ENCODE measurements around the gene MYO18A. TPM values are rescaled to one million over a fixed set of nuclear protein-coding genes. Genes with fewer than 3 reads are reported as not detected.

MYO18A gene
- total RNA-seq, 4 donors from 2014 or later, result 112 to 191 (median 136) TPM

- no peaks in the 10 kb centered on the region for H3K27me3 ChIP-seq
- no peaks in the 10 kb centered on the region for H3K9me3 ChIP-seq
- intact Hi-C loops (cut with DNase I; ENCODE audit: low total_unique reads) (no loop called here), in situ Hi-C loops (cut with MboI; ENCODE audit: low pct_ligation_motif_present in 1 of 4, low pct_unique_long_range_greater_than_20kb in 1 of 4, low sequenced_read_pairs in 3 of 4) (no loop called here)
- 83 to 86% methylated on average over 1 to 3 of the region's 3 CpGs for WGBS, 2 donors (ENCODE audit: low coverage in 1 of 2)
- no peak for DNase-seq
- H3K4me3 ChIP-seq, result no peak overlapping the region
- TF ChIP-seq POLR2AphosphoS5 (IDR thresholded peaks at IDR 0.05), result no peak
- TF ChIP-seq POLR2A (IDR thresholded peaks at IDR 0.05), result no peak
- TF ChIP-seq CTCF (IDR thresholded peaks at IDR 0.05), result no peak
- TF ChIP-seq EP300 (IDR thresholded peaks at IDR 0.05; ENCODE audit: low read depth), result no peak
- peaks cover 10 to 43% (median 16%) of the 10 kb centered on the region in 4 donors for H3K4me1 ChIP-seq
- H3K36me3 ChIP-seq, result peaks cover 0 to 12% (median 0%) of the 10 kb centered on the region in 4 donors
- H3K27ac ChIP-seq, result no peak overlapping the region
These were observed 16.6 kb downstream of the MYO18A start for GRCh38 chr17:29163563-29163962.

- Histone ChIP-seq H3K4me3 (no peak overlapping the region), H3K27ac (no peak overlapping the region), H3K36me3 (peaks cover 0 to 12% (median 0%) of the 10 kb centered on the region in 4 donors), H3K9me3 (no peaks in the 10 kb centered on the region), H3K4me1 (peaks cover 10 to 43% (median 16%) of the 10 kb centered on the region in 4 donors), H3K27me3 (no peaks in the 10 kb centered on the region)
- intact Hi-C loops (cut with DNase I; ENCODE audit: low total_unique reads), result no loop called here
- DNase-seq, result no peak
- in situ Hi-C loops (cut with MboI; ENCODE audit: low pct_ligation_motif_present in 1 of 4, low pct_unique_long_range_greater_than_20kb in 1 of 4, low sequenced_read_pairs in 3 of 4), result no loop called here
- no peak for TF ChIP-seq POLR2A (IDR thresholded peaks at IDR 0.05)
- TF ChIP-seq EP300 (IDR thresholded peaks at IDR 0.05; ENCODE audit: low read depth), result no peak
- TF ChIP-seq POLR2AphosphoS5 (IDR thresholded peaks at IDR 0.05), result no peak
- no peak for TF ChIP-seq CTCF (IDR thresholded peaks at IDR 0.05)
- WGBS, 2 donors (ENCODE audit: low coverage in 1 of 2), result 68% methylated on average over 6 of the region's 6 CpGs; no CpG with 5 or more reads in 1 of the 2 donors
These were observed 17.3 kb downstream of the MYO18A start for GRCh38 chr17:29162909-29163341.

- in situ Hi-C loops (cut with MboI; ENCODE audit: low pct_ligation_motif_present in 1 of 4, low pct_unique_long_range_greater_than_20kb in 1 of 4, low sequenced_read_pairs in 3 of 4), result no loop called here
- intact Hi-C loops (cut with DNase I; ENCODE audit: low total_unique reads), result no loop called here
- no peak overlapping the region for H3K27ac ChIP-seq
- no peaks in the 10 kb centered on the region for H3K9me3 ChIP-seq
- no peak for DNase-seq
- H3K36me3 ChIP-seq, result peaks cover 0 to 12% (median 0%) of the 10 kb centered on the region in 4 donors
- no peak overlapping the region for H3K4me3 ChIP-seq
- no peaks in the 10 kb centered on the region for H3K27me3 ChIP-seq
- 86 to 91% methylated on average over 4 to 11 of the region's 11 CpGs for WGBS, 2 donors (ENCODE audit: low coverage in 1 of 2)
- H3K4me1 ChIP-seq, result peaks cover 10 to 43% (median 19%) of the 10 kb centered on the region in 4 donors
- no peak for TF ChIP-seq POLR2AphosphoS5 (IDR thresholded peaks at IDR 0.05)
- TF ChIP-seq CTCF (IDR thresholded peaks at IDR 0.05), result no peak
- no peak for TF ChIP-seq EP300 (IDR thresholded peaks at IDR 0.05; ENCODE audit: low read depth)
- TF ChIP-seq POLR2A (IDR thresholded peaks at IDR 0.05), result no peak
These were observed 17.9 kb downstream of the MYO18A start for GRCh38 chr17:29162082-29162908.

GRCh38 chr17:29160253-29160652, 19.9 kb downstream of the MYO18A start:
- DNase-seq, result no peak
- no peak for TF ChIP-seq EP300 (IDR thresholded peaks at IDR 0.05; ENCODE audit: low read depth)
- no peak for TF ChIP-seq POLR2A (IDR thresholded peaks at IDR 0.05)
- no peak for TF ChIP-seq CTCF (IDR thresholded peaks at IDR 0.05)
- TF ChIP-seq POLR2AphosphoS5 (IDR thresholded peaks at IDR 0.05), result no peak
- H3K36me3 ChIP-seq, result peaks cover 0 to 3% (median 0%) of the 10 kb centered on the region in 4 donors
- no peaks in the 10 kb centered on the region for H3K9me3 ChIP-seq
- peak overlapping the region in 3 of 4 donors; percentile 41 to 67 (median 56) for H3K27ac ChIP-seq
- in situ Hi-C loops (cut with MboI; ENCODE audit: low pct_ligation_motif_present in 1 of 4, low pct_unique_long_range_greater_than_20kb in 1 of 4, low sequenced_read_pairs in 3 of 4), result no loop called here
- intact Hi-C loops (cut with DNase I; ENCODE audit: low total_unique reads), result no loop called here
- no peaks in the 10 kb centered on the region for H3K27me3 ChIP-seq
- H3K4me3 ChIP-seq, result no peak overlapping the region
- 43 to 60% methylated on average over 2 of the region's 2 CpGs for WGBS, 2 donors (ENCODE audit: low coverage in 1 of 2)
- H3K4me1 ChIP-seq, result peaks cover 26 to 63% (median 36%) of the 10 kb centered on the region in 4 donors
